ENCODE measurements around the gene IFNG-AS1.

IFNG-AS1 gene

DNA sequence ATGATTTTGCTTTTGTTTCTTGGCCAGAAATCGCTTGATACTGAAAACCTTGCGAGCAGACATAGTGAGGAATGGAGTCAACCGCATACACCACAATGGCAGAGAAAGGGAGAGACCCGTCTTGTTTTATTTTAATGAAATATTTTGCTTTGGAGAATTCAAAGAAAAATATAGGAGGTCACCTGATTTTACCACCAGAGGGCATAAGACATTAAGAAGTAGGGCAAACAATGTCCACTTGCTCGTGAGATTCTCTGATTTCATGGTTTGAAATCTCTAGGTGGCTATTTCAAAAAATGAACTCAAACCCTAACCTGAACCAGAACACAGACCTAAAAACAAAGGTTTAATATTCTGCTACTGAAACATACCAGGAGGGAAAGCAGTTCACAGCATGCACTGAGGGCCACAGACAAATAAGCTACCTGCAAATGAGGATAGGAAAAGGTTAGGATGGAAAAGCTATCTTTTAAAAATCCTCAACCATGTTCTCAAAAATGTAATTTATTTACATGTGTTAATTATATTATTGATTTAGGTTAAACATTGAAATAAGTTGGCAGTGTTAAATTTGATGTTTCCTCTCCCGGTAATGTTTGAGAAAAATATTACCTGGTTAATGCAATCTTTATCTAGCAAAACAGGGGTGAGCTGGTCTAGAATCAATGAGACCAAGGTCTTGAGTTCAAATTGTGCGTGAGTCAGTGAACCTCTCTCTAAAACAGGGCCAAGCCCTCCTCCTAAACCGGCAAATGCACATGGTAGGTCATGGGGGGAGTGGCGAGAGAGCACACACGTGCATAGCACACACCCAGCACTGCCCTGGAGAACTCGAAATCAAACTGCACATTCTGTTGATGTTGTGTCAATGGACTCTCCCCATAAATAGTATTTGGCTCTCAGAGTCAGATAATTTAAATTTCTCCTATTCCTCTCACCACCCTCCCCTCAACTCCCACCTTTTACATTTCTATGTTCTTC, 12.5 kb downstream of the IFNG-AS1 start:
- no peak for DNase-seq (ENCODE audit: low read depth)

GRCh38 chr12:68003777-68004176, 14.5 kb downstream of the IFNG-AS1 start:
- in situ Hi-C loops (cut with HindIII; ENCODE audit: low sequenced_read_pairs) = no loop called here
- no peak for DNase-seq (ENCODE audit: low read depth)

More for the DNA sequence above, 12.5 kb downstream of the IFNG-AS1 start:
- in situ Hi-C loops (cut with HindIII; ENCODE audit: low sequenced_read_pairs) = no loop called here
- TF ChIP-seq, protein P1, sequence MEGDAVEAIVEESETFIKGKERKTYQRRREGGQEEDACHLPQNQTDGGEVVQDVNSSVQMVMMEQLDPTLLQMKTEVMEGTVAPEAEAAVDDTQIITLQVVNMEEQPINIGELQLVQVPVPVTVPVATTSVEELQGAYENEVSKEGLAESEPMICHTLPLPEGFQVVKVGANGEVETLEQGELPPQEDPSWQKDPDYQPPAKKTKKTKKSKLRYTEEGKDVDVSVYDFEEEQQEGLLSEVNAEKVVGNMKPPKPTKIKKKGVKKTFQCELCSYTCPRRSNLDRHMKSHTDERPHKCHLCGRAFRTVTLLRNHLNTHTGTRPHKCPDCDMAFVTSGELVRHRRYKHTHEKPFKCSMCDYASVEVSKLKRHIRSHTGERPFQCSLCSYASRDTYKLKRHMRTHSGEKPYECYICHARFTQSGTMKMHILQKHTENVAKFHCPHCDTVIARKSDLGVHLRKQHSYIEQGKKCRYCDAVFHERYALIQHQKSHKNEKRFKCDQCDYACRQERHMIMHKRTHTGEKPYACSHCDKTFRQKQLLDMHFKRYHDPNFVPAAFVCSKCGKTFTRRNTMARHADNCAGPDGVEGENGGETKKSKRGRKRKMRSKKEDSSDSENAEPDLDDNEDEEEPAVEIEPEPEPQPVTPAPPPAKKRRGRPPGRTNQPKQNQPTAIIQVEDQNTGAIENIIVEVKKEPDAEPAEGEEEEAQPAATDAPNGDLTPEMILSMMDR (IDR thresholded peaks at IDR 0.05; ENCODE audit: low read depth, low read length, missing control alignments) = peak; percentile 34
- H3K4me3 ChIP-seq (ENCODE audit: low read depth, low read length) = no peak overlapping the region

DNA sequence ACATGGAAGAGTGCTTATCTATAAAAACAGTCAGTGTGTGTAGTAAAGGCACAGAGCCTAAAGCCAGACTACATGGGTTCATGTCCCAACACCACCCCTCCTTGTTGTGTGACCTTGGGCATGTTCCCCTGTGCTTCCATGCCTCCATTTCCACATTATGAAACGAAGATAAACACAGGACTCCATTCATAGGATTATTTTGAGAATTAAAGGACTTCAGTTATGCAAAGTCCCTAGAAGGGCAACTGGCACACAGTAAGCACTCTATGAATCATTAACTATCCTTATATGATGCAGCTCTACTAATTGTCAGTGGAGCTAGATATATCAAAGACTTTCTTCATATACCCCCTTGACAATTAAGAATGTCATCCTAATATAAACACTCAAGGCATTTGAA, 17.8 kb downstream of the IFNG-AS1 start:
- no peak for DNase-seq (ENCODE audit: low read depth)
- TF ChIP-seq, protein P1 (IDR thresholded peaks at IDR 0.05; ENCODE audit: low read depth, low read length, missing control alignments) = no peak
- in situ Hi-C loops (cut with HindIII; ENCODE audit: low sequenced_read_pairs) = no loop called here

More at GRCh38 chr12:68003777-68004176, 14.5 kb downstream of the IFNG-AS1 start:
- H3K4me3 ChIP-seq (ENCODE audit: low read depth, low read length) = no peak overlapping the region
- TF ChIP-seq, protein P1 (IDR thresholded peaks at IDR 0.05; ENCODE audit: low read depth, low read length, missing control alignments) = no peak

GRCh38 chr12:68007466-68007865, 18.2 kb downstream of the IFNG-AS1 start:
- TF ChIP-seq, protein P1 (IDR thresholded peaks at IDR 0.05; ENCODE audit: low read depth, low read length, missing control alignments) = no peak
- in situ Hi-C loops (cut with HindIII; ENCODE audit: low sequenced_read_pairs) = no loop called here
- DNase-seq (ENCODE audit: low read depth) = no peak

More for the DNA sequence above, 17.8 kb downstream of the IFNG-AS1 start:
- H3K4me3 ChIP-seq (ENCODE audit: low read depth, low read length) = no peak overlapping the region

DNA sequence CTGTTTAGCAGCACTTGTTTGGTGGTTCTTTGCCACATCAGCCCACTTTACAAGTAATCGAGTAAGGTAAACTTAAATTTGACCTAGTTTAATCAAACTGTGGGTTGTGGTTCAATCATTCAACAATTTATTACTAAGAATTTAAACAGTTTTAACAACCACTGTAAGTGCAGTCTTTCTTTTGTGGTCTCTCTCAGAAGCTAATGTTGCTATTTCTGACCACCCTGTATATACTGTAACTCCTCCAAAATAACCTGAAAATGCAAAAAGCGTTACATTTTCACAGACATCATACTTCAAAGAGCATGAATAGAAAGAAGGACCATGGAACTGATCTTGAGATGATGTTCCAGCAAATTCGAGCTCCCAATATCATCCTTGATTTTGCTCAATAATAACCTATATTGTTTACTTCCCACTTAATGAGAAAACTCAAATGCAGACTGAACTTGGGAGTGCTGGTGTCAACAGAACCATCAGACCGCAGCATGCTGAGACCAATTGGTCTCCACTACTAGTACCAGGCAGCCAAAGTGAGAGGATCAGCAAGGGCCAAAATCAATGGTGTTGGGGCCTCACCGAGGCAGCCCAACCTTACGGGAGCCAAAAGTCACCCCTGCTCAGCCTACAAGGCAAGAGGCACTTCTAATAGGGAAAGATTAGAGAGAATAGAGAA, 22.1 kb downstream of the IFNG-AS1 start:
- in situ Hi-C loops (cut with HindIII; ENCODE audit: low sequenced_read_pairs) = no loop called here
- no peak for DNase-seq (ENCODE audit: low read depth)
- TF ChIP-seq, protein P1 (IDR thresholded peaks at IDR 0.05; ENCODE audit: low read depth, low read length, missing control alignments) = no peak
- H3K4me3 ChIP-seq (ENCODE audit: low read depth, low read length) = no peak overlapping the region

More at GRCh38 chr12:68007466-68007865, 18.2 kb downstream of the IFNG-AS1 start:
- H3K4me3 ChIP-seq (ENCODE audit: low read depth, low read length) = no peak overlapping the region

DNA sequence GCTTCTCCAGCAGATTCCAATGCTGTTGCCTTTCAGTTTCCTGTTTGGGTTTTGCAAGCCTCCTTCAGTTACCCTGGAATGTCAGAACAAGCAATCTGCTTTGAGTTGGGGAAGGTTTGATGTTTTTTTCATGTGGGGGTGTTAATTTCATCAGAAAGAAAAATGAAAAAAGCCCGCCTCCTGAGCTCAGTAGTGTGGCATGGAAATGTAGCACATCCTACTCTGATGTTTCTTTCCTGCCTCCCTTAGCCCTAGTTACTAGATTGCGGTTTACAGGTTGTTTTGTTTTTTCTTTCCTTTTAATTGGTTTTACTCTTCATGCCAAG, 22.6 kb downstream of the IFNG-AS1 start:
- H3K4me3 ChIP-seq (ENCODE audit: low read depth, low read length) = no peak overlapping the region
- TF ChIP-seq, protein P1 (IDR thresholded peaks at IDR 0.05; ENCODE audit: low read depth, low read length, missing control alignments) = no peak
- in situ Hi-C loops (cut with HindIII; ENCODE audit: low sequenced_read_pairs) = no loop called here
- no peak for DNase-seq (ENCODE audit: low read depth)
